Measurements from ENCODE around the gene VSNL1. TPM values are rescaled to one million over a fixed set of nuclear protein-coding genes. Genes with fewer than 3 reads are reported as not detected.

The VSNL1 gene
- total RNA-seq, 1 donor from 2014 or later, result 0.13 TPM

GRCh38 chr2:17610521-17610920 is 70.0 kb downstream of the VSNL1 start:
- TF ChIP-seq CTCF (IDR thresholded peaks at IDR 0.05; ENCODE audit: insufficient read depth, low read length, poor library complexity, severe bottlenecking), result no peak

DNA sequence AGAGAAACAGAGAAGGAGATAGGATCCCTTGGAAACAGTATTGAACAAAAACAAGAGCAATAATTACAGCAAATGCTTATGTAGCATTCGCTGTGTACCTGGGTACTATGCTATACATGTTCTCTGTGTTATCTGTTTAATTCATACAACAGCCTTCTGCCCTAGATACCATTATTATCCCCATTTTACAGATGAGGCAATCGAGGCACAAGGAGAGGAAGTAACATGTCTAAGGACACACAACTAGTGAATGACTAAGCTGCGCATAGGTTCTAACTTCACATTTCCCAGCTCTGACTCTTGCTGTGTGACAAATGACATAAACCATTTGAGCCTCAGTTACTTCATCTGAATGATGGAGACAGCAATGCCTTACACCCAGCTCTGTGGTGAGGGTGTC is 70.5 kb downstream of the VSNL1 start:
- no peak for DNase-seq (ENCODE audit: low read depth)
- no peaks in the 10 kb centered on the region for H3K27me3 ChIP-seq (ENCODE audit: control insufficient read depth, insufficient read depth, low read length)
- TF ChIP-seq CTCF (IDR thresholded peaks at IDR 0.05; ENCODE audit: insufficient read depth, low read length, poor library complexity, severe bottlenecking), result no peak
- no peaks in the 10 kb centered on the region for H3K36me3 ChIP-seq (ENCODE audit: control insufficient read depth, insufficient read depth, low read length)
- no peak overlapping the region for H3K4me3 ChIP-seq (ENCODE audit: low read depth, low read length)

More at GRCh38 chr2:17610521-17610920, 70.0 kb downstream of the VSNL1 start:
- no peaks in the 10 kb centered on the region for H3K27me3 ChIP-seq (ENCODE audit: control insufficient read depth, insufficient read depth, low read length)
- H3K36me3 ChIP-seq (ENCODE audit: control insufficient read depth, insufficient read depth, low read length), result no peaks in the 10 kb centered on the region
- H3K4me3 ChIP-seq (ENCODE audit: low read depth, low read length), result no peak overlapping the region
- DNase-seq (ENCODE audit: low read depth), result no peak

GRCh38 chr2:17614174-17614930 is 73.9 kb downstream of the VSNL1 start:
- no peaks in the 10 kb centered on the region for H3K36me3 ChIP-seq (ENCODE audit: control insufficient read depth, insufficient read depth, low read length)
- H3K4me3 ChIP-seq (ENCODE audit: low read depth, low read length), result no peak overlapping the region
- no peak for DNase-seq (ENCODE audit: low read depth)
- no peak for TF ChIP-seq CTCF (IDR thresholded peaks at IDR 0.05; ENCODE audit: insufficient read depth, low read length, poor library complexity, severe bottlenecking)
- H3K27me3 ChIP-seq (ENCODE audit: control insufficient read depth, insufficient read depth, low read length), result no peaks in the 10 kb centered on the region

DNA sequence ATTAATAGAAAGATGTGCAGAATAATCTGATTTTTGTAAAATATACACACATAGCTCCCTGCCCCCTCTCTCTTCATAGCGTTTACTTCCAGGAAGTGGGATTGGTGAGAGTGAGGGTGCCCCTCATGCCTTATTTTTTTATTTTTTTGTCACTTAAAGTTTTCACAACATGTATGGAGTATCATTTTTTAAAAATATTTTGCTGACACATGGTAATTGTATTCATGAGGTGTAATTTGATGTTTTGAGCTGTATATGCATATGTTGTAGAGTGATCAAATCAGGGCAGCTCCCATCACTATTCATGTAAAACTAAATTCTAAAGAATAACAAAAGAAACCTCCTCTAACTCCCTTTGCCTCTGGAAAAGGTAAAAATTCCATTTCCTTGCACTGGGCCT is 74.7 kb downstream of the VSNL1 start:
- no peak overlapping the region for H3K4me3 ChIP-seq (ENCODE audit: low read depth, low read length)
- DNase-seq (ENCODE audit: low read depth), result no peak
- H3K36me3 ChIP-seq (ENCODE audit: control insufficient read depth, insufficient read depth, low read length), result no peaks in the 10 kb centered on the region
- TF ChIP-seq CTCF (IDR thresholded peaks at IDR 0.05; ENCODE audit: insufficient read depth, low read length, poor library complexity, severe bottlenecking), result no peak
- no peaks in the 10 kb centered on the region for H3K27me3 ChIP-seq (ENCODE audit: control insufficient read depth, insufficient read depth, low read length)

DNA sequence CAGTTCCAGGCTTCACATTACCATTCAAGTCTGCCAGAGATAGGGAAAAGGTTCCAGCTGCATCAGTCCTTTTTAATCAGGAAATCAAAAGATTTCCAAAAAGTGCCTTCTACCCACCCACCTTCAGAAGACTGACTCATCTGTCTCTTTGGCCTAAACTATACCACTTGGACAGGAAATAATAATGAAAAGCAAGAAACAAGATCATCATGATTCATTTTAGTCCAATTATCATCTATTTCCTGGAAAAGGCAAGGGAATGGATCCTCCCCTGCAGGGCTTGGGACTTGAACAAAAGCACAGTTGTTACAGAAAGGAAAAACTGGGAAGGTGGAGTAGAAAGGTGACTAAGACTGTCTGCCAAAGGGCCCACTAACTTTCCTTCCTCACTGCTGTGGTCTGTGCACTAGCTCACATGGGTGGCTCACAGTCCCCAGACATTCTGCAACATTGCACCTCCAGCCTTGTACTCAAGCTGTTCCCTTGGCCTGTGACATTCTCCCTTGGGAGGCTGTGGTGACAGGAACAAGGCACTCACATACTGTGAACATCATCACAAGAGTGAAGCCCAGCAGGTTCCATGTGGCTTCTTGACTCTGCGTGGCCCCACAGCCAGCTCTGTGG is 75.3 kb downstream of the VSNL1 start:
- H3K27me3 ChIP-seq (ENCODE audit: control insufficient read depth, insufficient read depth, low read length), result no peaks in the 10 kb centered on the region
- no peaks in the 10 kb centered on the region for H3K36me3 ChIP-seq (ENCODE audit: control insufficient read depth, insufficient read depth, low read length)
- TF ChIP-seq CTCF (IDR thresholded peaks at IDR 0.05; ENCODE audit: insufficient read depth, low read length, poor library complexity, severe bottlenecking), result no peak
- no peak for DNase-seq (ENCODE audit: low read depth)
- no peak overlapping the region for H3K4me3 ChIP-seq (ENCODE audit: low read depth, low read length)
